MM.1S (cell line): ENCODE data around the gene LINC01488.

ENCODE experiments used
- DNase-seq: peaks from one replicate; pipeline ENCODE4 v3.0.0-alpha.2; 2015
- H2AFZ ChIP-seq: fragments of 300-600 bp; sonication (generic); 2 replicates; pipeline ENCODE4 v1.6.0; 2016; ENCODE audit warnings: antibody characterized with exemption, low read length
- H3F3A ChIP-seq: fragments of 300-600 bp; sonication (generic); 2 replicates; pipeline ENCODE4 v1.6.1; 2016; ENCODE audit warnings: mild to moderate bottlenecking, antibody characterized with exemption, low read length, moderate library complexity, mixed read lengths; ENCODE audit not compliant: insufficient read depth
- H3K27ac ChIP-seq: fragments of 300-600 bp; sonication (generic); 2 replicates; pipeline ENCODE4 v1.5.1; 2016; ENCODE audit warnings: mild to moderate bottlenecking, low read length
- H3K27me3 ChIP-seq: fragments of 300-600 bp; sonication (generic); replicated peaks from 2 replicates; pipeline ENCODE4 v1.6.0; 2016; ENCODE audit warnings: low read length; ENCODE audit not compliant: insufficient read depth
- H3K36me3 ChIP-seq: fragments of 300-600 bp; sonication (generic); replicated peaks from 2 replicates; pipeline ENCODE4 v1.6.1; 2016; ENCODE audit warnings: mild to moderate bottlenecking, low read length, mixed read lengths; ENCODE audit not compliant: insufficient read depth
- H3K4me1 ChIP-seq: fragments of 300-600 bp; sonication (generic); 2 replicates; pipeline ENCODE4 v1.6.1; 2016; ENCODE audit warnings: low read length, mixed read lengths
- H3K4me2 ChIP-seq: fragments of 300-600 bp; sonication (generic); 2 replicates; pipeline ENCODE4 v1.6.0; 2016; ENCODE audit warnings: low read depth, low read length
- H3K4me3 ChIP-seq: fragments of 300-600 bp; sonication (generic); 2 replicates; pipeline ENCODE4 v1.5.1; 2016; ENCODE audit warnings: low read length, mixed read lengths
- H3K79me2 ChIP-seq: fragments of 300-600 bp; sonication (generic); 2 replicates; pipeline ENCODE4 v1.6.1; 2016; ENCODE audit warnings: mixed run types, low read length, mixed read lengths
- H3K9ac ChIP-seq: fragments of 300-600 bp; sonication (generic); 2 replicates; pipeline ENCODE4 v1.6.1; 2016; ENCODE audit warnings: low read length, mixed read lengths
- H3K9me2 ChIP-seq: fragments of 300-600 bp; sonication (generic); replicated peaks from 2 replicates; pipeline ENCODE4 v1.6.1; 2016; ENCODE audit warnings: mild to moderate bottlenecking, low read length, mixed read lengths; ENCODE audit not compliant: insufficient read depth
- H3K9me3 ChIP-seq: fragments of 300-600 bp; sonication (generic); replicated peaks from 2 replicates; pipeline ENCODE4 v1.6.1; 2016; ENCODE audit warnings: mild to moderate bottlenecking, low read length, mixed read lengths; ENCODE audit not compliant: insufficient read depth
- H4K20me1 ChIP-seq: fragments of 300-600 bp; sonication (generic); 2 replicates; pipeline ENCODE4 v1.6.1; 2016; ENCODE audit warnings: mild to moderate bottlenecking, low read length, moderate library complexity, mixed read lengths; ENCODE audit not compliant: insufficient read depth
- CTCF ChIP-seq: fragments of 300-600 bp; sonication (generic); IDR thresholded peaks from 2 replicates; pipeline ENCODE4 v1.5.1; 2016; ENCODE audit warnings: antibody characterized with exemption, low read length, mixed read lengths
- EZH2 ChIP-seq: fragments of 300-600 bp; sonication (generic); optimal IDR thresholded peaks from 2 replicates; pipeline ENCODE3; 2017; ENCODE audit warnings: low read depth, mild to moderate bottlenecking, antibody characterized with exemption, low read length, mixed read lengths
- EZH2phosphoT487 ChIP-seq: fragments of 300-600 bp; sonication (generic); IDR thresholded peaks from 2 replicates; pipeline ENCODE4 v1.6.1; 2018; ENCODE audit warnings: antibody characterized with exemption, low read length

LINC01488 gene

GRCh38 chr11:69499186-69499917 lies 17.9 kb downstream of the LINC01488 start:
- Histone ChIP-seq H3F3A (no peaks in the 10 kb centered on the region), H4K20me1 (no peaks in the 10 kb centered on the region), H3K27me3 (peaks cover 28% of the 10 kb centered on the region), H3K4me3 (no peak overlapping the region), H3K36me3 (no peaks in the 10 kb centered on the region), H2AFZ (no peak overlapping the region), H3K4me1 (0 out of 2 replicates have a peak, but pooled peaks cover 7% of the 10 kb centered on the region), H3K79me2 (no peaks in the 10 kb centered on the region), H3K27ac (no peak overlapping the region), H3K9me3 (no peaks in the 10 kb centered on the region), H3K9me2 (no peaks in the 10 kb centered on the region), H3K9ac (no peak overlapping the region), H3K4me2 (no peak overlapping the region)
- no peak for DNase-seq
- TF ChIP-seq EZH2, result no peak
- TF ChIP-seq CTCF, result no peak
- TF ChIP-seq EZH2phosphoT487, result no peak

- H3K79me2 ChIP-seq, result no peaks in the 10 kb centered on the region
- H3K4me2 ChIP-seq, result no peak overlapping the region
- H2AFZ ChIP-seq, result no peak overlapping the region
- H3K9me3 ChIP-seq, result no peaks in the 10 kb centered on the region
- H3K27ac ChIP-seq, result no peak overlapping the region
- no peaks in the 10 kb centered on the region for H3F3A ChIP-seq
- no peak overlapping the region for H3K4me3 ChIP-seq
- DNase-seq, result no peak
- H3K9ac ChIP-seq, result no peak overlapping the region
- no peaks in the 10 kb centered on the region for H3K9me2 ChIP-seq
- no peaks in the 10 kb centered on the region for H3K36me3 ChIP-seq
- peaks cover 23% of the 10 kb centered on the region for H3K27me3 ChIP-seq
- TF ChIP-seq CTCF (no peak), EZH2phosphoT487 (no peak), EZH2 (no peak)
- H4K20me1 ChIP-seq, result no peaks in the 10 kb centered on the region
- H3K4me1 ChIP-seq, result 0 out of 2 replicates have a peak, but pooled peaks cover 7% of the 10 kb centered on the region
Observed at GRCh38 chr11:69499918-69500284, 18.4 kb downstream of the LINC01488 start.

DNA sequence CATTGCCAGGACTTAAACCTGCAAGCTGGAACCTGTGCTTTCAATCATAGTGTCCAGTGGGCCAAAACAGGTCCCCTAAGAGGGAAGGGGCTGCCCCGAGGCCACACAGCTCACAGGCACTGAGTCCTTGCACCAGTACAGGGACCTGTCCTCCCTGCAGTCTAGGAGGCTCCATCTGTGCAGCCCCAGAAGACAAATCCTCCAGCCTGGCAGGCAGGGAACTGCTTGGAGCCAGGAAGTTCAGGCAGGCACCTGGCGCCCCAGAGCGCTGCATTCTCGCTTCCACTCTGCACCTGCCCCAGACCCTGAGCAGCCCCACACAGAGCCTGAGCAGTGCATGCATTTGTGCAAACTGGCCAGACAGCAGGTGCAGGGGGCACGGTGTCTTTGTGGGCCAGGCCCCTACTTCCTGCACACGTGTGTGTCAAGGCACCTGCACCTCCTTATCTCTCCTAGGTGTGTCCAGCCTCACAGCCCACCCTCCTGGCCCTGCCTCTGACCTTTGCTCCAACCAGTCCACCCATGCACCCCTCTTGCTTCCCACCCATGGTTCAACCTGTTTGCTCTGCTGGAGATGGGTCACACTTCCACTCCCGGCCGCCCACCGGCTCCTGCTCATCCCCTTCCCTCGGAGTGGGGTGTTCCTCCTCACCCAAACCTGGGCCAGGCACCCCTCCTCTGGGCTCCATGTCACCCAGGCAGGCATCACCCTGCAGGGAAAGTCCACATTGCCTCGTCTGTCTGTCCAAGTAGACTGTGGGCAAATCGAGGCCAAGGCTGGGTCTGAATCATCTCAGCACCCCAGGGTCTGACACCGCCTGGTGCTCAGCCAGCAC lies 19.0 kb downstream of the LINC01488 start:
- H3K79me2 ChIP-seq, result no peaks in the 10 kb centered on the region
- H3K27ac ChIP-seq, result no peak overlapping the region
- DNase-seq, result no peak
- 0 out of 2 replicates have a peak, but pooled peaks cover 7% of the 10 kb centered on the region for H3K4me1 ChIP-seq
- no peaks in the 10 kb centered on the region for H4K20me1 ChIP-seq
- no peak for TF ChIP-seq EZH2phosphoT487
- no peaks in the 10 kb centered on the region for H3K36me3 ChIP-seq
- peaks cover 17% of the 10 kb centered on the region for H3K27me3 ChIP-seq
- no peak overlapping the region for H2AFZ ChIP-seq
- H3F3A ChIP-seq, result no peaks in the 10 kb centered on the region
- no peak overlapping the region for H3K4me2 ChIP-seq
- no peak overlapping the region for H3K9ac ChIP-seq
- H3K9me3 ChIP-seq, result no peaks in the 10 kb centered on the region
- H3K9me2 ChIP-seq, result no peaks in the 10 kb centered on the region
- H3K4me3 ChIP-seq, result no peak overlapping the region
